ENCODE data around the gene POLR2I.

The POLR2I gene

DNA sequence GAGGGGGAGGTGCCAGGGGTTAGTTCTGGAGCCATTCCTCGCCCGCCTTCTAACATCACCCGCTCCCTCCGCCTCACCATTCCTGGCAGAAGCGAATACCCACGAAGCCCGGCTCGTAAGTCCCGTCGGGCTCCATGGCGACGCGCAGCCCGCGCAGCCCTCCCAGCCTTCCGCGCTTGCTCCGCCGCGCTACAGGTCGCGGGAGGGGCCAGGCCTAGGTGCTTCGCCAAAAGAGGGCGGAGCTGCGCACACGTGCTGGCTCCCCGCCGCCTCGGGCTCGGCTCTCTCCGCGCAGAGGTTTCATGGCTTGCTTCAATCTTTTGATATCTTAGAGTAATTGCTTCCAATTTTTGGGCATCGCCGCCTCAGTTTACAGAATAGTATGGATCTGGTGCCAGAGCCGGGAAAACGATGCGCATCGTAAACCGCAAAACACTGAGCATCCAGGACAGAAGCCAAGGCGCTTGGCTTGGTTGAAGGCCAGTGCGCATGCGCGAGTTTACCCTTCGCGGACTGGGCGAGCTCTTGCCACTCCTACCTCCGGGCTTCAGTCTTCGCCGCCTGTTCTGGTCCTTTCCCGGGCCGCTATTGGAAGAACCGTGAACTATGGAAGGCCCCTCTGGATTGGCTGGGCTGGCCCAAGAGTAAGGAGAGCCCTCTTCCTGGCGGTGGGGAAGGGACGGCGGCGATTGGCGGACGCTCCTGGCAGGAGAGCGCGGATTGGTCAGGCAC, at the start of gene POLR2I:
Gene POLR2I, minus strand, starts transcription at position 155 of the 732 bp plus-strand sequence. Its CDS starts 19 bp downstream, at position 136.
- H3K4me3 ChIP-seq (ENCODE audit: low read length) = peak within 1 kb of the TSS; percentile 97
- DNase-seq (ENCODE audit: low read depth) = peak; percentile 100
- TF ChIP-seq, protein P1, sequence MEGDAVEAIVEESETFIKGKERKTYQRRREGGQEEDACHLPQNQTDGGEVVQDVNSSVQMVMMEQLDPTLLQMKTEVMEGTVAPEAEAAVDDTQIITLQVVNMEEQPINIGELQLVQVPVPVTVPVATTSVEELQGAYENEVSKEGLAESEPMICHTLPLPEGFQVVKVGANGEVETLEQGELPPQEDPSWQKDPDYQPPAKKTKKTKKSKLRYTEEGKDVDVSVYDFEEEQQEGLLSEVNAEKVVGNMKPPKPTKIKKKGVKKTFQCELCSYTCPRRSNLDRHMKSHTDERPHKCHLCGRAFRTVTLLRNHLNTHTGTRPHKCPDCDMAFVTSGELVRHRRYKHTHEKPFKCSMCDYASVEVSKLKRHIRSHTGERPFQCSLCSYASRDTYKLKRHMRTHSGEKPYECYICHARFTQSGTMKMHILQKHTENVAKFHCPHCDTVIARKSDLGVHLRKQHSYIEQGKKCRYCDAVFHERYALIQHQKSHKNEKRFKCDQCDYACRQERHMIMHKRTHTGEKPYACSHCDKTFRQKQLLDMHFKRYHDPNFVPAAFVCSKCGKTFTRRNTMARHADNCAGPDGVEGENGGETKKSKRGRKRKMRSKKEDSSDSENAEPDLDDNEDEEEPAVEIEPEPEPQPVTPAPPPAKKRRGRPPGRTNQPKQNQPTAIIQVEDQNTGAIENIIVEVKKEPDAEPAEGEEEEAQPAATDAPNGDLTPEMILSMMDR (conservative IDR thresholded peaks at IDR 0.05; ENCODE audit: low read length) = no peak

DNA sequence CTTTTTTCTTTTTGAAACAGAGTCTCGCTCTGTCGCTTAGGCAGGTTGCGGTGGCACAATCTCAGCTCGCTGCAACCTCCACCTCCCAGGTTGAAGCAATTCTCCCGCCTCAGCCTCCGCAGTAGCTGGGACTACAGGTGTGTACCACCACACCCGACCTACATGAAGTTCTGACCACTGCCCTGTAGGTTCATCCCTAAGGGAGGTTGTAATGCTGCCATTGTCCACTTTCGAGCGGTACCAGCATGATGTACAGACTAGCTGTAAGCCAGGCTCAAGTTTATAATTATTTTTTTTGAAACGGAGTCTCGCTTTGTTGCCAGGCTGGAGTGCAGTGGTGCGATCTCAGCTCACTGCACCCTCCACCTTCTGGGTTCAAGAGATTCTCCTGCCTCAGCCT, 49.1 kb upstream of the POLR2I start:
- DNase-seq (ENCODE audit: low read depth) = no peak
- H3K4me3 ChIP-seq (ENCODE audit: low read length) = no peak overlapping the region
- TF ChIP-seq, protein P1 (conservative IDR thresholded peaks at IDR 0.05; ENCODE audit: low read length) = no peak

DNA sequence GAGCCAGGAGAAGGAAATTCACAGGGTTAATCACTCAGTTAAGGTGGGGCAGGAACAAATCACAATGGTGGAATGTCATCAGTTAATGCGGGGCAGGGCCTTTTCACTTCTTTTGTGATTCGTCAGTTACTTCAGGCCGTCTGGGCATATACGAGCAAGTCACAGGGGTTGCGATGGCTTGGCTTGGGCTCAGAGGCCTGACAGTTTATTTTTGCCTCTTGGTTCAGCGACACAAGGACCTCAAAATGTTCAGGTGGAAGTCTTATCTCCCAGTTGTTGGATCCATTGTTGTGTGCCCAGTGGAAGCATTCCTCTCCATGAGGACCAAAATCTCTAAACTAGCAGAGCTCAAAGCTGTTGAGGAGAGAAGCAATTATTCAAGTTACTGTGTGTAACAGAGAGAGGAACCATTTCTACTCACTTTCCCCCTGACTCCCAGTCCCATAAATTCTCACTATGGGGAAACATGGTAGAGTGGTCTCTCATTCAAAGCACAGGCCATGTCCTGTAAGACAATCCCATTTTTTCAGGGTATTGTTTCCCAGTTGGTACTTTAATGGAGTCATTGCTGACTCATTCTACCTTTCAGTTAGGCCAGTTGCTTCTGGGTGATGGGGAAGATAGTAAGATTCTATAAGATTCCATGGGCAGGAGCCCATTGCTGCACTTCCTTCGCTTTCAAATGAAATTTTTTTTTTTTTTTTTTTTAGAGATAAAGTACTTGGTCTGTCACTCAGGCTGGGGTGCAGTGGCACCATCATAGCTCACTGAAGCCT, 46.3 kb upstream of the POLR2I start:
- no peak for DNase-seq (ENCODE audit: low read depth)
- H3K4me3 ChIP-seq (ENCODE audit: low read length) = no peak overlapping the region
- TF ChIP-seq, protein P1 (conservative IDR thresholded peaks at IDR 0.05; ENCODE audit: low read length) = no peak

DNA sequence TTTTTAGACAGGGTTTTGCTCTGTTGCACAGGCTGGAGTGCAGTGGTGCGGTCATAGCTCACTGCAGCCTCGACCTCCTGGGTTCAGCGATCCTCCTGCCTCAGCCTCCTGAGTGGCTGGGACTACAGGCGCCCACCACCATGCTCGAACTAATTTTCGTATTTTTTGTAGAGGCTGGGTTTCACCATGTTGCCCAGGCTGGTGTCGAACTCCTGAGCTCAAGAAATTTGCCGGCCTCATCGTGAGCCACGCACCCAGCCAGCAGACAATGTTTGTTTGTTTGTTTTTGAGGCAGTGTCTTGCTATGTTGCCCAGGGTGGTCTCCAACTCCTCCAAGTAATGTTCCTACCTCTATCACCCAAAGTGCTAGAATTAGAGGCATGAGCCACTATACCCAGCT, 38.5 kb upstream of the POLR2I start:
- TF ChIP-seq, protein P1 (conservative IDR thresholded peaks at IDR 0.05; ENCODE audit: low read length) = no peak
- peak overlapping the region; percentile 62; the same call in 1 of the 2 replicates for H3K4me3 ChIP-seq (ENCODE audit: low read length)
- DNase-seq (ENCODE audit: low read depth) = no peak

DNA sequence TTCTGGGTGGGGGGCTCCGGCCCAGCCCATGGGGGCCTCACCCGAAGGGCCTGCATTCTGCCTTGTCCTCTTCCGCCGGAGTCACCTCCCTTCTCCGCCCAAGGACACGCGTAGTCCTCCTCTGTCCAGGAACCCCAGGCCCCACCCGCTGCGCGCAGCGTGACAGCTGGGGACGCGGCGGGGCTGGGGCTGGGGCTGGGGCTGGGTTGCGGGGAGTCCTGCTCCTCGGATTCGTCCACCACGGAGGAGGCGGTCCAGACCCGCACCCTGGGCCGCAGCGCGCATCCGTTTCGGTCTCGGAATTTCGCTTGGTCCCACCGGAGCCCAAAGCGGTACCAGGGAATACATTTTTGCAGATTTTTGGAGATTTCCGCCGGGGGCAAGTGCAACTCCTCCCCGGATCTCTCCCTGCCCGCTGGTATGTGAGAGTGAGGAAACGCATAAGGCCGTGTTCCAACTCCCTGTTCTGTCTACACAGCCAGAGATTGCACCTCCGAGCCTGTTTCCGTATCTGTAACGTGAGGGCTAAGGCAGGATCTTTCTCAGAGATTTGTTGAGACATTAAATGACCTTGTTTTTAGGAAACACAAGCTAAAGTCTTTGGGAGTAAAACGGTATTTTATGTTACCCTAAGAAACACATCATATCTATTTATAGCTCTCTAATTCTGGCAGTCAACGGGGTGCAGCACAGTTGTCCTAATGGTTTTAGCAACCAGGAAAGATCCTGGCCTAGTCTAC, 37.8 kb upstream of the POLR2I start, which contains the start of gene COX7A1:
Gene COX7A1, minus strand, starts transcription at position 96 of the 740 bp plus-strand sequence. Its CDS starts 40 bp downstream, at position 56.
- TF ChIP-seq, protein P1 (conservative IDR thresholded peaks at IDR 0.05; ENCODE audit: low read length) = no peak
- peak; percentile 59 for DNase-seq (ENCODE audit: low read depth)
- peak within 1 kb of the TSS; percentile 62 for H3K4me3 ChIP-seq (ENCODE audit: low read length)

DNA sequence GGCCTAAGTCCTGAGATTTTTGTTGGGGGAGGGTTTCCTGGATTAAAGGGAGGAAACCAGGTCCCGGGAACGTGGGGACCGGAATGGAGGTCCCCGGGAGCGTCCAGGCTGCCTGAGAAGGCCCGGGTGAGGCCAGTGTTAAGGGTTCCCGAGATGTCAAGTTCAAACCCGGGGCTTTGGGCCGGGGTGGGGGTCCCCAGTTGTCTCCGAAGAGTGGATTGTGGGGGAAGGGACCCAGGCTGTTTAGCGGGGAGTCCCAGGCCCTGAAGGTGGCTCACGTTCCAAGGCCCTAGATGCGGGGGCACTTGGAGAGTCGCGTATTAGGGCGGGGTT, 37.3 kb upstream of the POLR2I start:
- peak overlapping the region; percentile 62 for H3K4me3 ChIP-seq (ENCODE audit: low read length)
- TF ChIP-seq, protein P1 (conservative IDR thresholded peaks at IDR 0.05; ENCODE audit: low read length) = no peak

More for the DNA sequence above, 37.3 kb upstream of the POLR2I start:
- no peak for DNase-seq (ENCODE audit: low read depth)
